ENCODE results near the gene SUSD1. TPM values are rescaled to one million over a fixed set of nuclear protein-coding genes. Genes with fewer than 3 reads are reported as not detected.
A peak's percentile ranks its signal among the peaks of the same experiment; 100 is the strongest.

Gene SUSD1
- total and polyA plus RNA-seq, 4 experiments from 2014 or later, result 3.6 to 8.4 (median 5.8) TPM

DNA sequence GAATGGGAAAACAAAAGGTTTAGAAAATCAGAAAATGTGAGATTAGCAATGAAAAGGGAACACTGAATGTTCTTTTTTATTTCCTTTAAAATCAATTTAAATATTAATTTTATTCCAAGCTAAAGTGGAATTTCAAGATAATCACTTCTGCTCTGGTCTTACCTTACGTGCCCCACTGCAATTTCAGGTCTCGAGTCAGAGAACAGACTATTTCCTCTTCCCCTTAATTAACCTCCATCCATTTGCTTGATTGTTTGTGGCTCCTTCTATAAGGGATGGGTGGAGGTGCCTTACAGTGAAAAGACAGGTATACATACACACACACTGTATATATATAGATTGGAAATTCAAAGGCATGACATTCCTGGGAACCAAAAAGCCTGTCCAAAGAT is 137.1 kb downstream of the SUSD1 start:
- H3K9me3 Mint-ChIP-seq, result peaks cover 0 to 2% (median 0%) of the 10 kb centered on the region in 8 donors
- H3K4me3 Mint-ChIP-seq, result peak overlapping the region in 7 of 8 donors; percentile 64 to 90 (median 77)
- peaks cover 56% of the 10 kb centered on the region for H3K4me1 ChIP-seq (ENCODE audit: insufficient read depth, low read length)
- H3K9me3 ChIP-seq (ENCODE audit: control insufficient read depth in 1 of 2, low read length in 2 of 2), result no peaks in the 10 kb centered on the region
- H3K27me3 Mint-ChIP-seq, result no peaks in the 10 kb centered on the region
- H3K36me3 Mint-ChIP-seq, result peaks cover 4 to 9% of the 10 kb centered on the region in 2 donors
- DNase-seq, result no peak
- CTCF ChIA-PET (ENCODE audit: partially characterized antibody), result interaction anchor here (1.0 kb wide), 2 partner anchors 37 to 111 kb away, joined by 3 to 4 read pairs; no protein-coding TSS in a partner anchor
- intact Hi-C loops (cut with micrococcal nuclease), result no loop called here
- no peaks in the 10 kb centered on the region for H3K36me3 ChIP-seq (ENCODE audit: insufficient read depth, low read length)
- peak overlapping the region in 1 of 2 donors; percentile 22 for H3K4me3 ChIP-seq (ENCODE audit: low read length in 2 of 2)
- POLR2A ChIA-PET (ENCODE audit: partially characterized antibody), result interaction anchor here (0.7 to 2.7 kb wide), 6 partner anchors 20 to 111 kb away, joined by 3 to 14 read pairs (median 3); no protein-coding TSS in a partner anchor
- H3K27ac Mint-ChIP-seq, result peak overlapping the region in 6 of 7 donors; percentile 65 to 90 (median 72)
- H3K4me1 Mint-ChIP-seq, result peaks cover 35 to 71% (median 51%) of the 10 kb centered on the region in 4 donors
- H3K27me3 ChIP-seq (ENCODE audit: insufficient read depth, low read length), result no peaks in the 10 kb centered on the region
- no peak overlapping the region for H3K27ac ChIP-seq (ENCODE audit: low read depth, low read length)

- Histone ChIP-seq H3K36me3 (ENCODE audit: insufficient read depth, low read length) (no peaks in the 10 kb centered on the region), H3K27ac (ENCODE audit: low read depth, low read length) (no peak overlapping the region), H3K4me1 (ENCODE audit: insufficient read depth, low read length) (peaks cover 56% of the 10 kb centered on the region), H3K9me3 (ENCODE audit: control insufficient read depth in 1 of 2, low read length in 2 of 2) (no peaks in the 10 kb centered on the region), H3K27me3 (ENCODE audit: insufficient read depth, low read length) (no peaks in the 10 kb centered on the region), H3K4me3 (ENCODE audit: low read length in 2 of 2) (peak overlapping the region in 1 of 2 donors; percentile 28)
- H3K4me1 Mint-ChIP-seq, result peaks cover 36 to 73% (median 52%) of the 10 kb centered on the region in 4 donors
- H3K27me3 Mint-ChIP-seq, result no peaks in the 10 kb centered on the region
- DNase-seq, result peak; percentile 83 to 90 (median 84)
- ChIA-PET CTCF (ENCODE audit: partially characterized antibody) (interaction anchor here (0.8 to 1.0 kb wide), 3 partner anchors 35 to 111 kb away, joined by 3 to 4 read pairs (median 3); no protein-coding TSS in a partner anchor), POLR2A (ENCODE audit: partially characterized antibody) (interaction anchor here (0.7 to 2.7 kb wide), 5 partner anchors 20 to 111 kb away, joined by 3 to 14 read pairs (median 3); no protein-coding TSS in a partner anchor)
- peak overlapping the region; percentile 46 to 90 (median 68) for H3K4me3 Mint-ChIP-seq
- H3K27ac Mint-ChIP-seq, result peak overlapping the region in 6 of 7 donors; percentile 31 to 90 (median 72)
- H3K36me3 Mint-ChIP-seq, result peaks cover 4 to 9% of the 10 kb centered on the region in 2 donors
- H3K9me3 Mint-ChIP-seq, result peaks cover 0 to 2% (median 0%) of the 10 kb centered on the region in 8 donors
- intact Hi-C loops (cut with micrococcal nuclease), result loop anchor here (1.0 to 2.0 kb wide), 3 partner anchors 35 to 141 kb away; partner anchors contain the start of gene UGCG
Measured at GRCh38 chr9:112037281-112038016, 137.6 kb downstream of the SUSD1 start.

DNA sequence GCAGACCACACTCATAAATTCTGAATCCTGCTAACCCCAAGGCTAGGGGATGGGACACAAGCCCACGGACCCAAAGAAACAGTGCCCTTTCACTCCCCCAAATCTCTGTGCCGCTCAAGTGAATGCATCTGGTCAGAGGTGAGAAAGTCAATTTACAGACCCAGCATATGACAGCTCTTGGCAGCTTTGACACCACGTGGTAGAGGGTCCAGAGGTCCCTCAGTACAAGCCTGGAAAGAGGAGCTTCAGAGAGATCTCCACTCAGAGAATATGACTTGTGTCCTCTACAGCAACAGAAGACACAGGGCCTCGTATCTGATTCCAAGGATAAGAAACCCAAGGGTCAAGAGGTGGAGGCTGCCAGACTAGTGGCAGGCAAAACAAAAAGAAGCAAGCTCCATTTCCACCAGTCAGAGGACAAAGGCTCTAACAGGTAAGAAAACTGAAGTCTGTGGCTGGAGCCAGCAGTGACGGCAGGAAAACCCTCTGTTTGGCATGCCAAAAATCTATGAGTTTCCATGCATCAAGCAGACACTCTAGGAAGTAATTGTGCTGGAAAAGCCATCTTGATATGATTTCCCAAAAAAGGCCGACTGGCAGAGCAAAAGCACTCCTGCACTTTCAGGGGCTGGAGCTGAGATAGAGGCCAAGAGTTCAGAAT is 139.8 kb downstream of the SUSD1 start:
- Mint-ChIP-seq H3K4me1 (peaks cover 43 to 80% (median 61%) of the 10 kb centered on the region in 4 donors), H3K4me3 (peak overlapping the region in 1 of 8 donors; percentile 10), H3K9me3 (no peaks in the 10 kb centered on the region), H3K27me3 (no peaks in the 10 kb centered on the region), H3K27ac (no peak overlapping the region), H3K36me3 (peaks cover under 1 to 3% of the 10 kb centered on the region in 2 donors)
- CTCF ChIA-PET (ENCODE audit: partially characterized antibody), result interaction anchor here (1.3 to 1.5 kb wide), 2 partner anchors 14 to 39 kb away, joined by 5 to 14 read pairs; no protein-coding TSS in a partner anchor
- H3K4me1 ChIP-seq (ENCODE audit: insufficient read depth, low read length), result peaks cover 60% of the 10 kb centered on the region
- H3K9me3 ChIP-seq (ENCODE audit: control insufficient read depth in 1 of 2, low read length in 2 of 2), result no peaks in the 10 kb centered on the region
- no peak overlapping the region for H3K27ac ChIP-seq (ENCODE audit: low read depth, low read length)
- no peaks in the 10 kb centered on the region for H3K36me3 ChIP-seq (ENCODE audit: insufficient read depth, low read length)
- H3K4me3 ChIP-seq (ENCODE audit: low read length in 2 of 2), result no peak overlapping the region
- intact Hi-C loops (cut with micrococcal nuclease), result no loop called here
- H3K27me3 ChIP-seq (ENCODE audit: insufficient read depth, low read length), result no peaks in the 10 kb centered on the region
- POLR2A ChIA-PET (ENCODE audit: partially characterized antibody), result interaction anchor here (0.7 to 1.0 kb wide), 3 partner anchors 9 to 139 kb away, joined by 3 to 4 read pairs (median 3); partner anchors contain the start of gene UGCG
- DNase-seq, result no peak

DNA sequence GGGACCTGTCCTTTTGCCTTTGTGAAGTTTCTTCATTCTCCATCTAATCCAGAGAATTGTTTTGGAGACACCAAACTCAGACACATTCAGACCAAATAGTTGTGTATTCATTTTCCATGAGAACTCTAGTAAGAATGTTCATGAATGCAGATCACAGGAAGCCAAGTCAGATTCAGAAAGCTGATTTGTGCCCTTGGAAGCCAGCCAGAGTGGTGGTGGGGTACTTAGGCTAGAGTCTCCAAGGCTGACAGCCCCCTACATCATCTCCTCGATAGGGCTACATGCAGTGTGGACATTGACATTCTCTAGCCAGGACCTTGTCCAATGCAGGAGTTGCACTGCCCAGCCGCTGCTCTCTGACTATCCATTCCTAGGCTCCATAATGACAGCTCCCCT is 140.9 kb downstream of the SUSD1 start:
- Histone ChIP-seq H3K36me3 (ENCODE audit: insufficient read depth, low read length) (no peaks in the 10 kb centered on the region), H3K27me3 (ENCODE audit: insufficient read depth, low read length) (no peaks in the 10 kb centered on the region), H3K4me1 (ENCODE audit: insufficient read depth, low read length) (peaks cover 71% of the 10 kb centered on the region), H3K9me3 (ENCODE audit: control insufficient read depth in 1 of 2, low read length in 2 of 2) (no peaks in the 10 kb centered on the region), H3K27ac (ENCODE audit: low read depth, low read length) (no peak overlapping the region), H3K4me3 (ENCODE audit: low read length in 2 of 2) (no peak overlapping the region)
- H3K4me3 Mint-ChIP-seq, result peak overlapping the region in 2 of 8 donors; percentile 4 to 52
- no peaks in the 10 kb centered on the region for H3K27me3 Mint-ChIP-seq
- no peaks in the 10 kb centered on the region for H3K9me3 Mint-ChIP-seq
- ChIA-PET CTCF (ENCODE audit: partially characterized antibody) (interaction anchor here (0.9 to 1.9 kb wide), 3 partner anchors 13 to 48 kb away, joined by 3 to 7 read pairs (median 5); no protein-coding TSS in a partner anchor), POLR2A (ENCODE audit: partially characterized antibody) (interaction anchor here (1.1 kb wide), 1 partner anchor 32 kb away, joined by 3 read pairs; no protein-coding TSS in a partner anchor)
- H3K36me3 Mint-ChIP-seq, result peaks cover 0 to 3% of the 10 kb centered on the region in 2 donors
- peak overlapping the region in 1 of 7 donors; percentile 7 for H3K27ac Mint-ChIP-seq
- intact Hi-C loops (cut with micrococcal nuclease), result no loop called here
- H3K4me1 Mint-ChIP-seq, result peaks cover 48 to 81% (median 64%) of the 10 kb centered on the region in 4 donors
- DNase-seq, result no peak

GRCh38 chr9:112033237-112034215 is 141.6 kb downstream of the SUSD1 start:
- peak overlapping the region in 3 of 8 donors; percentile 17 to 52 (median 33) for H3K4me3 Mint-ChIP-seq

DNA sequence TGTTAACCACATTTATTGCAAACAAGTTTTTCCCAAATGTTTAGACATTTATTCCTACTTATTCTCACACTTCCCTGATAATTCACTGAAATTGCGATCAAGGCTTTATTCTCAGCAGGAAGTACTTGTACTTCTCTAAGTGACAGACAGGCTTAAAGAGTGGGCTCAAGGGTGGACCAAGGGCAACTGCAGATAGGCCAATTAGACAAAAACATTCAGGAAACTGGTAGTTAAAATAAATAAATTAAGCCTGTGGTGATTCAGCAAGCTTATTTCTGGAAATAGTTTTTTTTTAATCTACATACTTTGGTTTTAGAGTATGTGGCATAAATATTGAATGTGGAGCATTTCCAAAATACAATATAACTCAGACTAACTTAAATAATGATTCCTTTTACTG is 142.4 kb downstream of the SUSD1 start:
- Histone ChIP-seq H3K4me3 (ENCODE audit: low read length in 2 of 2) (no peak overlapping the region), H3K9me3 (ENCODE audit: control insufficient read depth in 1 of 2, low read length in 2 of 2) (no peaks in the 10 kb centered on the region), H3K4me1 (ENCODE audit: insufficient read depth, low read length) (peaks cover 73% of the 10 kb centered on the region), H3K27me3 (ENCODE audit: insufficient read depth, low read length) (no peaks in the 10 kb centered on the region), H3K27ac (ENCODE audit: low read depth, low read length) (no peak overlapping the region), H3K36me3 (ENCODE audit: insufficient read depth, low read length) (no peaks in the 10 kb centered on the region)
- Mint-ChIP-seq H3K4me3 (no peak overlapping the region), H3K36me3 (peaks cover 0 to 2% of the 10 kb centered on the region in 2 donors), H3K27ac (no peak overlapping the region), H3K9me3 (no peaks in the 10 kb centered on the region), H3K27me3 (no peaks in the 10 kb centered on the region), H3K4me1 (peaks cover 52 to 82% (median 66%) of the 10 kb centered on the region in 4 donors)
- intact Hi-C loops (cut with micrococcal nuclease), result no loop called here
- CTCF ChIA-PET (ENCODE audit: partially characterized antibody), result no interaction called here
- DNase-seq, result no peak
- POLR2A ChIA-PET (ENCODE audit: partially characterized antibody), result interaction anchor here (0.9 kb wide), 1 partner anchor 136 kb away, joined by 3 read pairs; the partner anchor contains the start of gene UGCG

More at GRCh38 chr9:112033237-112034215, 141.6 kb downstream of the SUSD1 start:
- Histone ChIP-seq H3K4me3 (ENCODE audit: low read length in 2 of 2) (no peak overlapping the region), H3K27ac (ENCODE audit: low read depth, low read length) (no peak overlapping the region), H3K4me1 (ENCODE audit: insufficient read depth, low read length) (peaks cover 73% of the 10 kb centered on the region), H3K36me3 (ENCODE audit: insufficient read depth, low read length) (no peaks in the 10 kb centered on the region), H3K9me3 (ENCODE audit: control insufficient read depth in 1 of 2, low read length in 2 of 2) (no peaks in the 10 kb centered on the region), H3K27me3 (ENCODE audit: insufficient read depth, low read length) (no peaks in the 10 kb centered on the region)
- DNase-seq, result no peak
- intact Hi-C loops (cut with micrococcal nuclease), result no loop called here
- Mint-ChIP-seq H3K27ac (no peak overlapping the region), H3K27me3 (no peaks in the 10 kb centered on the region), H3K9me3 (no peaks in the 10 kb centered on the region), H3K36me3 (peaks cover 0 to 2% of the 10 kb centered on the region in 2 donors), H3K4me1 (peaks cover 50 to 82% (median 66%) of the 10 kb centered on the region in 4 donors)
- ChIA-PET POLR2A (ENCODE audit: partially characterized antibody) (interaction anchor here (0.9 to 1.1 kb wide), 2 partner anchors 31 to 137 kb away, joined by 3 read pairs; partner anchors contain the start of gene UGCG), CTCF (ENCODE audit: partially characterized antibody) (interaction anchor here (0.9 to 1.9 kb wide), 2 partner anchors 41 to 47 kb away, joined by 3 to 7 read pairs; no protein-coding TSS in a partner anchor)

Data from CD4-positive, alpha-beta memory T cell (primary cell).